Smooth muscle cell of the coronary artery (primary cell): ENCODE measurements around the gene CCDC71L. TPM values are rescaled to one million over a fixed set of nuclear protein-coding genes. Genes with fewer than 3 reads are reported as not detected.

Experiments used
- total RNA-seq: library from RNA; depleted of rRNA; stranded (reverse); fragments of >200 nt; gene quantifications from 2 replicates; pipeline ENCODE4 v1.2.3, GENCODE V29; 2014; ENCODE audit warnings: low replicate concordance

The CCDC71L gene
- 12.1 and 15.4 TPM in 2 replicates for total RNA-seq

GRCh38 chr7:106660862-106661720 is at the start of gene CCDC71L:
Gene CCDC71L (minus strand): TSS chr7:106661158. CDS start chr7:106660896, 262 bp downstream.

Other genes with a start within 250 kb of the CCDC71L start
- gene PIK3CG, start 204.1 kb upstream of the CCDC71L start, total RNA-seq, result 0.12 TPM in 1 of 2 replicates, not detected in the other